HL-60/S4 treated with phorbol 12-myristate 13-acetate at 8.2 ng/mL for 4 days and 3 days (cell line): ENCODE data around the gene DPF3.

Experiments used
- in situ Hi-C: fragments of 300-500 bp; cut with MboI; formaldehyde crosslinking; loops from 2 replicates; pipeline ENCODE4 v1.15.0; 2022; ENCODE audit warnings: low sequenced_read_pairs

The DPF3 gene

GRCh38 chr14:72607386-72608130 is 286.3 kb downstream of the DPF3 start:
- in situ Hi-C loops: no loop called here

- in situ Hi-C loops: no loop called here
These were observed 287.0 kb downstream of the DPF3 start for GRCh38 chr14:72606879-72607278.

- in situ Hi-C loops: no loop called here
These were observed 288.0 kb downstream of the DPF3 start for GRCh38 chr14:72605921-72606220.

- in situ Hi-C loops: no loop called here
These were observed 288.6 kb downstream of the DPF3 start for GRCh38 chr14:72605096-72605920.

GRCh38 chr14:72604133-72604532 is 289.8 kb downstream of the DPF3 start:
- in situ Hi-C loops: no loop called here

GRCh38 chr14:72603639-72604038 is 290.3 kb downstream of the DPF3 start:
- in situ Hi-C loops: no loop called here

GRCh38 chr14:72600551-72601330 is 293.2 kb downstream of the DPF3 start:
- in situ Hi-C loops: no loop called here

GRCh38 chr14:72599579-72600470 is 294.1 kb downstream of the DPF3 start:
- in situ Hi-C loops: no loop called here

GRCh38 chr14:72598306-72598705 is 295.6 kb downstream of the DPF3 start:
- in situ Hi-C loops: no loop called here

GRCh38 chr14:72597252-72598233 is 296.4 kb downstream of the DPF3 start:
- in situ Hi-C loops: no loop called here

- in situ Hi-C loops: no loop called here
These were observed 298.6 kb downstream of the DPF3 start for GRCh38 chr14:72595152-72595862.

GRCh38 chr14:72594099-72594901 is 299.6 kb downstream of the DPF3 start:
- in situ Hi-C loops: no loop called here

GRCh38 chr14:72591391-72591790 is 302.5 kb downstream of the DPF3 start:
- in situ Hi-C loops: no loop called here

GRCh38 chr14:72590577-72590976 is 303.3 kb downstream of the DPF3 start:
- in situ Hi-C loops: no loop called here

GRCh38 chr14:72589652-72590051 is 304.2 kb downstream of the DPF3 start:
- in situ Hi-C loops: no loop called here

GRCh38 chr14:72588521-72588920 is 305.4 kb downstream of the DPF3 start:
- in situ Hi-C loops: no loop called here

GRCh38 chr14:72583316-72584272 is 310.3 kb downstream of the DPF3 start:
- in situ Hi-C loops: no loop called here
